ENCODE measurements around the gene DNAJB1. TPM values are rescaled to one million over a fixed set of nuclear protein-coding genes. Genes with fewer than 3 reads are reported as not detected.

The DNAJB1 gene
- total RNA-seq, 1 experiment from 2014 or later, result 54.5 TPM

DNA sequence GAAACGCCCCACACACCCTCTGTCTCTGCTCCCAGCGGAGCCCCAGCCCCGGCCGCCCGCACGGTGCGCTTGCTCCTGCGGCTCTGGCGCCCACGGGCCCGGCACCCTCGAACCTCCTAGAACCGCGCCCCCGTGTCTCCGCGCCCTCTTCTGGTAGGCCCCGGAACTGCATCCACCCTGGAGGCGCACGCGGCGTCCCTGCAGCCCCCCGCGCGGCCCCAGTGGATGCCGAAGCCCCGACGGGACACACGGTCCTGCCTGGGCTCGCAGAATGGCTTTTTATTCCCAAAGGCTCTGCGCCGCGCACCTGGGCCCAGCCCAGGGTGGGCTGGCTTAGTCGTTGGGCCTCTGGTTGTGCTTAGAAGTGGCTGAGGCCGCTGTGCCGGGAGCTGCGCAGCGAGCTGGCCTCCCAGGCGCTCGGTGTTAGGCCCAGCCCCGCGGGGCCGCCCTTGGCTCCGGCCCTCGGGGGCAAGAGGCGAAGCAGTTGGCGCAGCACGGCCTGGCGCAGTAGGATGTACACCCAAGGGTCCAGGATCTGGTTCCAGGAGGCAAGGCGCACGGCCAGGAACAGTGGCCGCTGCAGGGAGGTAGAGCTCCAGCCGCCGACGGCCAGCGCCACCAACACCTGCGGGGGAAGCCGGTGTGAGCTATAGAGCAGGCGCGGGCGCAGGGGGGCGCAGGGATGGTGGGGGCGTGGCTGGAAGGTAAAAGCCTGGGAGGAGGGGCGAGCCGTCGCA lies 45.8 kb downstream of the DNAJB1 start (continued):
- TF ChIP-seq, protein P1, sequence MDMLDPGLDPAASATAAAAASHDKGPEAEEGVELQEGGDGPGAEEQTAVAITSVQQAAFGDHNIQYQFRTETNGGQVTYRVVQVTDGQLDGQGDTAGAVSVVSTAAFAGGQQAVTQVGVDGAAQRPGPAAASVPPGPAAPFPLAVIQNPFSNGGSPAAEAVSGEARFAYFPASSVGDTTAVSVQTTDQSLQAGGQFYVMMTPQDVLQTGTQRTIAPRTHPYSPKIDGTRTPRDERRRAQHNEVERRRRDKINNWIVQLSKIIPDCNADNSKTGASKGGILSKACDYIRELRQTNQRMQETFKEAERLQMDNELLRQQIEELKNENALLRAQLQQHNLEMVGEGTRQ (CRISPR knock-in tag; IDR thresholded peaks at IDR 0.05), result no peak; the same call in none of the 2 replicates
- TF ChIP-seq, protein P2, sequence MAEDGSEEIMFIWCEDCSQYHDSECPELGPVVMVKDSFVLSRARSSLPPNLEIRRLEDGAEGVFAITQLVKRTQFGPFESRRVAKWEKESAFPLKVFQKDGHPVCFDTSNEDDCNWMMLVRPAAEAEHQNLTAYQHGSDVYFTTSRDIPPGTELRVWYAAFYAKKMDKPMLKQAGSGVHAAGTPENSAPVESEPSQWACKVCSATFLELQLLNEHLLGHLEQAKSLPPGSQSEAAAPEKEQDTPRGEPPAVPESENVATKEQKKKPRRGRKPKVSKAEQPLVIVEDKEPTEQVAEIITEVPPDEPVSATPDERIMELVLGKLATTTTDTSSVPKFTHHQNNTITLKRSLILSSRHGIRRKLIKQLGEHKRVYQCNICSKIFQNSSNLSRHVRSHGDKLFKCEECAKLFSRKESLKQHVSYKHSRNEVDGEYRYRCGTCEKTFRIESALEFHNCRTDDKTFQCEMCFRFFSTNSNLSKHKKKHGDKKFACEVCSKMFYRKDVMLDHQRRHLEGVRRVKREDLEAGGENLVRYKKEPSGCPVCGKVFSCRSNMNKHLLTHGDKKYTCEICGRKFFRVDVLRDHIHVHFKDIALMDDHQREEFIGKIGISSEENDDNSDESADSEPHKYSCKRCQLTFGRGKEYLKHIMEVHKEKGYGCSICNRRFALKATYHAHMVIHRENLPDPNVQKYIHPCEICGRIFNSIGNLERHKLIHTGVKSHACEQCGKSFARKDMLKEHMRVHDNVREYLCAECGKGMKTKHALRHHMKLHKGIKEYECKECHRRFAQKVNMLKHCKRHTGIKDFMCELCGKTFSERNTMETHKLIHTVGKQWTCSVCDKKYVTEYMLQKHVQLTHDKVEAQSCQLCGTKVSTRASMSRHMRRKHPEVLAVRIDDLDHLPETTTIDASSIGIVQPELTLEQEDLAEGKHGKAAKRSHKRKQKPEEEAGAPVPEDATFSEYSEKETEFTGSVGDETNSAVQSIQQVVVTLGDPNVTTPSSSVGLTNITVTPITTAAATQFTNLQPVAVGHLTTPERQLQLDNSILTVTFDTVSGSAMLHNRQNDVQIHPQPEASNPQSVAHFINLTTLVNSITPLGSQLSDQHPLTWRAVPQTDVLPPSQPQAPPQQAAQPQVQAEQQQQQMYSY (CRISPR knock-in tag; IDR thresholded peaks at IDR 0.05), result no peak
- TF ChIP-seq ZNF317 (CRISPR knock-in tag; IDR thresholded peaks at IDR 0.05; ENCODE audit: borderline replicate concordance, low read depth), result 0 out of 2 replicates have a peak, but pooled peaks have one; percentile 51
- TF ChIP-seq, protein P3, sequence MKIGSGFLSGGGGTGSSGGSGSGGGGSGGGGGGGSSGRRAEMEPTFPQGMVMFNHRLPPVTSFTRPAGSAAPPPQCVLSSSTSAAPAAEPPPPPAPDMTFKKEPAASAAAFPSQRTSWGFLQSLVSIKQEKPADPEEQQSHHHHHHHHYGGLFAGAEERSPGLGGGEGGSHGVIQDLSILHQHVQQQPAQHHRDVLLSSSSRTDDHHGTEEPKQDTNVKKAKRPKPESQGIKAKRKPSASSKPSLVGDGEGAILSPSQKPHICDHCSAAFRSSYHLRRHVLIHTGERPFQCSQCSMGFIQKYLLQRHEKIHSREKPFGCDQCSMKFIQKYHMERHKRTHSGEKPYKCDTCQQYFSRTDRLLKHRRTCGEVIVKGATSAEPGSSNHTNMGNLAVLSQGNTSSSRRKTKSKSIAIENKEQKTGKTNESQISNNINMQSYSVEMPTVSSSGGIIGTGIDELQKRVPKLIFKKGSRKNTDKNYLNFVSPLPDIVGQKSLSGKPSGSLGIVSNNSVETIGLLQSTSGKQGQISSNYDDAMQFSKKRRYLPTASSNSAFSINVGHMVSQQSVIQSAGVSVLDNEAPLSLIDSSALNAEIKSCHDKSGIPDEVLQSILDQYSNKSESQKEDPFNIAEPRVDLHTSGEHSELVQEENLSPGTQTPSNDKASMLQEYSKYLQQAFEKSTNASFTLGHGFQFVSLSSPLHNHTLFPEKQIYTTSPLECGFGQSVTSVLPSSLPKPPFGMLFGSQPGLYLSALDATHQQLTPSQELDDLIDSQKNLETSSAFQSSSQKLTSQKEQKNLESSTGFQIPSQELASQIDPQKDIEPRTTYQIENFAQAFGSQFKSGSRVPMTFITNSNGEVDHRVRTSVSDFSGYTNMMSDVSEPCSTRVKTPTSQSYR (CRISPR knock-in tag; IDR thresholded peaks at IDR 0.05), result no peak
- TF ChIP-seq ZNF423 (CRISPR knock-in tag; IDR thresholded peaks at IDR 0.05), result peak; percentile 80
- TF ChIP-seq, protein P4, sequence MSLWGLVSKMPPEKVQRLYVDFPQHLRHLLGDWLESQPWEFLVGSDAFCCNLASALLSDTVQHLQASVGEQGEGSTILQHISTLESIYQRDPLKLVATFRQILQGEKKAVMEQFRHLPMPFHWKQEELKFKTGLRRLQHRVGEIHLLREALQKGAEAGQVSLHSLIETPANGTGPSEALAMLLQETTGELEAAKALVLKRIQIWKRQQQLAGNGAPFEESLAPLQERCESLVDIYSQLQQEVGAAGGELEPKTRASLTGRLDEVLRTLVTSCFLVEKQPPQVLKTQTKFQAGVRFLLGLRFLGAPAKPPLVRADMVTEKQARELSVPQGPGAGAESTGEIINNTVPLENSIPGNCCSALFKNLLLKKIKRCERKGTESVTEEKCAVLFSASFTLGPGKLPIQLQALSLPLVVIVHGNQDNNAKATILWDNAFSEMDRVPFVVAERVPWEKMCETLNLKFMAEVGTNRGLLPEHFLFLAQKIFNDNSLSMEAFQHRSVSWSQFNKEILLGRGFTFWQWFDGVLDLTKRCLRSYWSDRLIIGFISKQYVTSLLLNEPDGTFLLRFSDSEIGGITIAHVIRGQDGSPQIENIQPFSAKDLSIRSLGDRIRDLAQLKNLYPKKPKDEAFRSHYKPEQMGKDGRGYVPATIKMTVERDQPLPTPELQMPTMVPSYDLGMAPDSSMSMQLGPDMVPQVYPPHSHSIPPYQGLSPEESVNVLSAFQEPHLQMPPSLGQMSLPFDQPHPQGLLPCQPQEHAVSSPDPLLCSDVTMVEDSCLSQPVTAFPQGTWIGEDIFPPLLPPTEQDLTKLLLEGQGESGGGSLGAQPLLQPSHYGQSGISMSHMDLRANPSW (CRISPR knock-in tag; conservative IDR thresholded peaks at IDR 0.05; ENCODE audit: low read depth), result no peak
- TF ChIP-seq NR1H2 (CRISPR knock-in tag; IDR thresholded peaks at IDR 0.05), result no peak
- TF ChIP-seq, protein P5, sequence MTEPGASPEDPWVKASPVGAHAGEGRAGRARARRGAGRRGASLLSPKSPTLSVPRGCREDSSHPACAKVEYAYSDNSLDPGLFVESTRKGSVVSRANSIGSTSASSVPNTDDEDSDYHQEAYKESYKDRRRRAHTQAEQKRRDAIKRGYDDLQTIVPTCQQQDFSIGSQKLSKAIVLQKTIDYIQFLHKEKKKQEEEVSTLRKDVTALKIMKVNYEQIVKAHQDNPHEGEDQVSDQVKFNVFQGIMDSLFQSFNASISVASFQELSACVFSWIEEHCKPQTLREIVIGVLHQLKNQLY (CRISPR knock-in tag; IDR thresholded peaks at IDR 0.05), result 0 out of 2 replicates have a peak, but pooled peaks have one; percentile 76
- TF ChIP-seq NR2C2 (CRISPR knock-in tag; IDR thresholded peaks at IDR 0.05), result 0 out of 2 replicates have a peak, but pooled peaks have one; percentile 24
- peak; percentile 21; the same call in 1 of the 2 replicates for TF ChIP-seq ZNF416 (CRISPR knock-in tag; IDR thresholded peaks at IDR 0.05)
- TF ChIP-seq NFE2L1 (CRISPR knock-in tag; IDR thresholded peaks at IDR 0.05), result no peak
- TF ChIP-seq, protein P6, sequence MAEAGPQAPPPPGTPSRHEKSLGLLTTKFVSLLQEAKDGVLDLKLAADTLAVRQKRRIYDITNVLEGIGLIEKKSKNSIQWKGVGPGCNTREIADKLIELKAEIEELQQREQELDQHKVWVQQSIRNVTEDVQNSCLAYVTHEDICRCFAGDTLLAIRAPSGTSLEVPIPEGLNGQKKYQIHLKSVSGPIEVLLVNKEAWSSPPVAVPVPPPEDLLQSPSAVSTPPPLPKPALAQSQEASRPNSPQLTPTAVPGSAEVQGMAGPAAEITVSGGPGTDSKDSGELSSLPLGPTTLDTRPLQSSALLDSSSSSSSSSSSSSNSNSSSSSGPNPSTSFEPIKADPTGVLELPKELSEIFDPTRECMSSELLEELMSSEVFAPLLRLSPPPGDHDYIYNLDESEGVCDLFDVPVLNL (CRISPR knock-in tag; IDR thresholded peaks at IDR 0.05; ENCODE audit: borderline replicate concordance, low read depth), result no peak
- TF ChIP-seq, protein P7, sequence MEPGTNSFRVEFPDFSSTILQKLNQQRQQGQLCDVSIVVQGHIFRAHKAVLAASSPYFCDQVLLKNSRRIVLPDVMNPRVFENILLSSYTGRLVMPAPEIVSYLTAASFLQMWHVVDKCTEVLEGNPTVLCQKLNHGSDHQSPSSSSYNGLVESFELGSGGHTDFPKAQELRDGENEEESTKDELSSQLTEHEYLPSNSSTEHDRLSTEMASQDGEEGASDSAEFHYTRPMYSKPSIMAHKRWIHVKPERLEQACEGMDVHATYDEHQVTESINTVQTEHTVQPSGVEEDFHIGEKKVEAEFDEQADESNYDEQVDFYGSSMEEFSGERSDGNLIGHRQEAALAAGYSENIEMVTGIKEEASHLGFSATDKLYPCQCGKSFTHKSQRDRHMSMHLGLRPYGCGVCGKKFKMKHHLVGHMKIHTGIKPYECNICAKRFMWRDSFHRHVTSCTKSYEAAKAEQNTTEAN (CRISPR knock-in tag; IDR thresholded peaks at IDR 0.05), result peak; percentile 85
- TF ChIP-seq ZNF138 (CRISPR knock-in tag; conservative IDR thresholded peaks at IDR 0.05), result no peak
- TF ChIP-seq IRF2 (CRISPR knock-in tag; IDR thresholded peaks at IDR 0.05; ENCODE audit: borderline replicate concordance, low read depth), result no peak
- TF ChIP-seq SMAD3 (CRISPR knock-in tag; IDR thresholded peaks at IDR 0.05; ENCODE audit: borderline replicate concordance), result no peak
- 0 out of 2 replicates have a peak, but pooled peaks have one; percentile 14 for TF ChIP-seq ZNF219 (CRISPR knock-in tag; IDR thresholded peaks at IDR 0.05; ENCODE audit: borderline replicate concordance)
- TF ChIP-seq, protein P8, sequence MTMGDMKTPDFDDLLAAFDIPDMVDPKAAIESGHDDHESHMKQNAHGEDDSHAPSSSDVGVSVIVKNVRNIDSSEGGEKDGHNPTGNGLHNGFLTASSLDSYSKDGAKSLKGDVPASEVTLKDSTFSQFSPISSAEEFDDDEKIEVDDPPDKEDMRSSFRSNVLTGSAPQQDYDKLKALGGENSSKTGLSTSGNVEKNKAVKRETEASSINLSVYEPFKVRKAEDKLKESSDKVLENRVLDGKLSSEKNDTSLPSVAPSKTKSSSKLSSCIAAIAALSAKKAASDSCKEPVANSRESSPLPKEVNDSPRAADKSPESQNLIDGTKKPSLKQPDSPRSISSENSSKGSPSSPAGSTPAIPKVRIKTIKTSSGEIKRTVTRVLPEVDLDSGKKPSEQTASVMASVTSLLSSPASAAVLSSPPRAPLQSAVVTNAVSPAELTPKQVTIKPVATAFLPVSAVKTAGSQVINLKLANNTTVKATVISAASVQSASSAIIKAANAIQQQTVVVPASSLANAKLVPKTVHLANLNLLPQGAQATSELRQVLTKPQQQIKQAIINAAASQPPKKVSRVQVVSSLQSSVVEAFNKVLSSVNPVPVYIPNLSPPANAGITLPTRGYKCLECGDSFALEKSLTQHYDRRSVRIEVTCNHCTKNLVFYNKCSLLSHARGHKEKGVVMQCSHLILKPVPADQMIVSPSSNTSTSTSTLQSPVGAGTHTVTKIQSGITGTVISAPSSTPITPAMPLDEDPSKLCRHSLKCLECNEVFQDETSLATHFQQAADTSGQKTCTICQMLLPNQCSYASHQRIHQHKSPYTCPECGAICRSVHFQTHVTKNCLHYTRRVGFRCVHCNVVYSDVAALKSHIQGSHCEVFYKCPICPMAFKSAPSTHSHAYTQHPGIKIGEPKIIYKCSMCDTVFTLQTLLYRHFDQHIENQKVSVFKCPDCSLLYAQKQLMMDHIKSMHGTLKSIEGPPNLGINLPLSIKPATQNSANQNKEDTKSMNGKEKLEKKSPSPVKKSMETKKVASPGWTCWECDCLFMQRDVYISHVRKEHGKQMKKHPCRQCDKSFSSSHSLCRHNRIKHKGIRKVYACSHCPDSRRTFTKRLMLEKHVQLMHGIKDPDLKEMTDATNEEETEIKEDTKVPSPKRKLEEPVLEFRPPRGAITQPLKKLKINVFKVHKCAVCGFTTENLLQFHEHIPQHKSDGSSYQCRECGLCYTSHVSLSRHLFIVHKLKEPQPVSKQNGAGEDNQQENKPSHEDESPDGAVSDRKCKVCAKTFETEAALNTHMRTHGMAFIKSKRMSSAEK (CRISPR knock-in tag; IDR thresholded peaks at IDR 0.05; ENCODE audit: borderline replicate concordance), result 0 out of 2 replicates have a peak, but pooled peaks have one; percentile 60

Measured in WTC11 (cell line).